PC-9 (cell line): ENCODE data around the gene CHST1.

Experiments used
- CTCF ChIP-seq: fragments of 200-600 bp; sonication (generic); conservative IDR thresholded peaks from 2 replicates; pipeline ENCODE4 v1.6.1; 2017; ENCODE audit warnings: mixed run types, antibody characterized with exemption, mild to moderate bottlenecking, moderate library complexity
- EZH2 ChIP-seq: fragments of 200-600 bp; sonication (generic); IDR thresholded peaks from 2 replicates; pipeline ENCODE4 v1.8.0; 2017; ENCODE audit warnings: antibody characterized with exemption, low read depth

GRCh38 chr11:45662096-45662664 is 3.2 kb downstream of the CHST1 start:
- TF ChIP-seq CTCF (no peak), EZH2 (no peak)
